GM19455 (cell line): ENCODE results near the gene MAPRE3.
A peak's percentile ranks its signal among the peaks of the same experiment; 100 is the strongest.
"Not testable (repeated sequence)": the region's sequence is repeated elsewhere in the genome, so short reads cannot be mapped to it uniquely, and the experiment has no call there.

ENCODE experiments used
- ATAC-seq: cut with Tn5 transposase; IDR thresholded peaks from one replicate; pipeline ENCODE4 v1.9.1; 2021; ENCODE audit not compliant: unreplicated experiment

The MAPRE3 gene

GRCh38 chr2:27065128-27065527, 94.7 kb downstream of the MAPRE3 start:
- no peak for ATAC-seq

GRCh38 chr2:27067385-27067784, 96.9 kb downstream of the MAPRE3 start:
- ATAC-seq: no peak

- no peak for ATAC-seq
Measured at GRCh38 chr2:27069436-27069835, 99.0 kb downstream of the MAPRE3 start.

- ATAC-seq: no peak
Measured at GRCh38 chr2:27069961-27070618, 99.7 kb downstream of the MAPRE3 start.

- no peak for ATAC-seq
Measured at GRCh38 chr2:27070653-27071276, 100.3 kb downstream of the MAPRE3 start.

- ATAC-seq: peak; percentile 87
Measured at GRCh38 chr2:27071277-27071989, 101.0 kb downstream of the MAPRE3 start, which contains the start of gene OST4. OST4 (minus strand) TSS chr2:27071654.

- peak; percentile 6 for ATAC-seq
Measured at GRCh38 chr2:27071990-27072830, 101.8 kb downstream of the MAPRE3 start.

GRCh38 chr2:27072920-27073319, 102.5 kb downstream of the MAPRE3 start:
- no peak for ATAC-seq

- ATAC-seq: no peak
Measured at GRCh38 chr2:27073782-27074181, 103.3 kb downstream of the MAPRE3 start.

- ATAC-seq: no peak
Measured at GRCh38 chr2:27074738-27075565, 104.5 kb downstream of the MAPRE3 start.

- not testable (repeated sequence) for ATAC-seq
Measured at GRCh38 chr2:27075566-27075871, 105.1 kb downstream of the MAPRE3 start.

GRCh38 chr2:27076323-27076722, 105.9 kb downstream of the MAPRE3 start:
- ATAC-seq: no peak
